DND-41 (cell line): Measurements from ENCODE around the gene OR2C3.
"Not testable (repeated sequence)": the region's sequence is repeated elsewhere in the genome, so short reads cannot be mapped to it uniquely, and the experiment has no call there.

Experiments used
- ATAC-seq: fragments of 200-7000 bp; cut with Tn5 transposase; 3 replicates; pipeline ENCODE4 v1.9.1; 2021; ENCODE audit warnings: low read depth; ENCODE audit not compliant: insufficient read depth
- DNase-seq: peaks from one replicate; pipeline ENCODE4 v3.0.0-alpha.2; 2020
- H2AFZ ChIP-seq: 2 replicates; pipeline ENCODE4 v1.6.0; 2012; ENCODE audit warnings: low read depth, low read length
- H3K27ac ChIP-seq: 2 replicates; pipeline ENCODE4 v1.5.1; 2012; ENCODE audit warnings: low read length, inconsistent platforms
- H3K27me3 ChIP-seq: fragments of 200-600 bp; sonication (generic); 2 replicates; pipeline ENCODE4 v1.6.0; 2012; ENCODE audit warnings: low read length, mild to moderate bottlenecking, inconsistent platforms; ENCODE audit not compliant: insufficient read depth, poor library complexity
- H3K36me3 ChIP-seq: 2 replicates; pipeline ENCODE4 v1.5.1; 2012; ENCODE audit warnings: low read length, inconsistent platforms; ENCODE audit not compliant: insufficient read depth
- H3K4me1 ChIP-seq: 2 replicates; pipeline ENCODE4 v1.5.1; 2012; ENCODE audit warnings: mild to moderate bottlenecking, low read length; ENCODE audit not compliant: insufficient read depth
- H3K4me2 ChIP-seq: 2 replicates; pipeline ENCODE4 v1.6.0; 2012; ENCODE audit warnings: mild to moderate bottlenecking, moderate library complexity, low read length, inconsistent platforms; ENCODE audit not compliant: insufficient read depth
- H3K4me3 ChIP-seq, 2 experiments: fragments of 200-600 bp in 1 of 2; shearing (Covaris generic) in 1 of 2; 2 replicates each; pipeline ENCODE4 v1.5.1; 2012 to 2016; ENCODE audit warnings: inconsistent platforms in 2 of 2, low read length in 2 of 2, mild to moderate bottlenecking in 2 of 2, low read depth in 1 of 2, moderate library complexity in 1 of 2
- H3K79me2 ChIP-seq: 2 replicates; pipeline ENCODE4 v1.6.0; 2012; ENCODE audit warnings: low read length, inconsistent platforms; ENCODE audit not compliant: insufficient read depth
- H3K9ac ChIP-seq: 2 replicates; pipeline ENCODE4 v1.6.0; 2012; ENCODE audit warnings: low read depth, mild to moderate bottlenecking, inconsistent platforms, low read length, moderate library complexity
- H3K9me3 ChIP-seq: 2 replicates; pipeline ENCODE4 v1.5.1; 2012; ENCODE audit warnings: low read length, moderate library complexity, mild to moderate bottlenecking, inconsistent platforms; ENCODE audit not compliant: insufficient read depth, severe bottlenecking
- H4K20me1 ChIP-seq: 2 replicates; pipeline ENCODE4 v1.6.0; 2012; ENCODE audit warnings: low read length; ENCODE audit not compliant: insufficient read depth
- EZH2 ChIP-seq: IDR thresholded peaks from 3 replicates; pipeline ENCODE4 v1.6.1; 2012; ENCODE audit warnings: borderline replicate concordance, low read depth, mild to moderate bottlenecking, moderate library complexity, low read length, inconsistent platforms; ENCODE audit not compliant: severe bottlenecking
- TF ChIP-seq, protein P1 (sequence below): IDR thresholded peaks from 2 replicates; pipeline ENCODE4 v1.5.1; 2012; ENCODE audit warnings: borderline replicate concordance, low read length, moderate library complexity, mild to moderate bottlenecking; ENCODE audit not compliant: poor library complexity, severe bottlenecking; ENCODE audit errors: extremely low read depth

OR2C3 gene

DNA sequence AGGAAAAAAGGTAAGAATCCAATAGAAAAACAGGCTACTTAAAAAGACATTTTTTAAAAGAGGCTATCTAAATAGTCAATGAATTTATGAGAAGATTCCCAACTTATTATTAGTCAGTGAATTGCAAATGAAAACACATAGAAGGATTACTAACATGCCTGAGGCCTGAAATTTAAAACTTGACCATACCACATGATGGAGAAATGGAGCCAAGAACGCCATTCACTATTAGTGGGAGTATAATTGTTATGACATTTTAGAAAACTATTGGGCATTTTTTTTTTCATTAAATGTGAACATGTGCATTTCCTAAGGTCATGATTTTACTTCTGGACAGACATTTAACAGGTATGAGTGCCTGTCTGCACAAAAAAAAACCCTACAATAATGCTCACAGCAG is 53.5 kb downstream of the OR2C3 start:
- Histone ChIP-seq H3K4me2 (no peak overlapping the region), H3K4me3 (no peak overlapping the region), H3K27ac (no peak overlapping the region), H3K9me3 (no peaks in the 10 kb centered on the region), H3K9ac (no peak overlapping the region), H3K4me1 (no peaks in the 10 kb centered on the region), H3K79me2 (no peaks in the 10 kb centered on the region), H3K36me3 (no peaks in the 10 kb centered on the region), H3K27me3 (no peaks in the 10 kb centered on the region), H4K20me1 (no peaks in the 10 kb centered on the region), H2AFZ (no peak overlapping the region)
- DNase-seq (no peak), ATAC-seq (no peak)
- no peak for TF ChIP-seq EZH2
- TF ChIP-seq, protein P1, sequence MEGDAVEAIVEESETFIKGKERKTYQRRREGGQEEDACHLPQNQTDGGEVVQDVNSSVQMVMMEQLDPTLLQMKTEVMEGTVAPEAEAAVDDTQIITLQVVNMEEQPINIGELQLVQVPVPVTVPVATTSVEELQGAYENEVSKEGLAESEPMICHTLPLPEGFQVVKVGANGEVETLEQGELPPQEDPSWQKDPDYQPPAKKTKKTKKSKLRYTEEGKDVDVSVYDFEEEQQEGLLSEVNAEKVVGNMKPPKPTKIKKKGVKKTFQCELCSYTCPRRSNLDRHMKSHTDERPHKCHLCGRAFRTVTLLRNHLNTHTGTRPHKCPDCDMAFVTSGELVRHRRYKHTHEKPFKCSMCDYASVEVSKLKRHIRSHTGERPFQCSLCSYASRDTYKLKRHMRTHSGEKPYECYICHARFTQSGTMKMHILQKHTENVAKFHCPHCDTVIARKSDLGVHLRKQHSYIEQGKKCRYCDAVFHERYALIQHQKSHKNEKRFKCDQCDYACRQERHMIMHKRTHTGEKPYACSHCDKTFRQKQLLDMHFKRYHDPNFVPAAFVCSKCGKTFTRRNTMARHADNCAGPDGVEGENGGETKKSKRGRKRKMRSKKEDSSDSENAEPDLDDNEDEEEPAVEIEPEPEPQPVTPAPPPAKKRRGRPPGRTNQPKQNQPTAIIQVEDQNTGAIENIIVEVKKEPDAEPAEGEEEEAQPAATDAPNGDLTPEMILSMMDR, result no peak

DNA sequence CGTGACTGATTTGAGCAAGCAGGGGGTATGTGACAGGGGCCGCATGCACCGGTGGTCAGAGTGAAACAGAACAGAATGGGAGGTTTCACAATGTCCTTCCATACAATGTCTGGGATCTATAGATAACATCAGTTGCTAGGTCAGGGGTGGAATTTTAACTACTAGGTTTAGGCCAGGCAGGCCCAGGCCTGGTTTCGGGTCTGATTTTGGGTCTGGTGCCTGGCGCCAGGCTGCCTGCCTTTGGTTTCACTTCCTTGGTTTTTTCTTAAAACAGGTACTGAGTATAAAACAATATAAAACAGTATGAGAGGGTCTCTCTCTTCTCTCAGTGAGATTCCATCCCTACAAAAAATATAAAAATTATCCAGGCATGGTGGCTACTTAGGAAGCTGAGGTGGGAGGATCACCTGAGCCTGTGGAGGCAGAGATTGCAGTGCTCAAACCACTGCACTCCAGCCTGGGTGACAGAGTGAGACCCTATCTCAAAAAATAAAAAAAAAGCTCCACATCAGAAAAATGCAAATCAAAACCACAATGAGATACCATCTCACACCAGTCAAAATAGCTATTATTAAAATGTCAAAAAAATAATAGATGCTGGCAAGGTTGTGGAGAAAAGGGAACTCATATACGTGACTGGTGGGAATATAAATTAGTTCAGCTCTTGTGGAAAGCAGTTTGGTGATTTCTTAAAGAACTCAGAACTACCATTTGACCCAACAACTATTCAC is 59.7 kb downstream of the OR2C3 start:
- H3K9me3 ChIP-seq, ATAC-seq, H3K4me3 ChIP-seq, H2AFZ ChIP-seq, H3K27ac ChIP-seq, H3K4me2 ChIP-seq, H4K20me1 ChIP-seq, H3K9ac ChIP-seq, H3K36me3 ChIP-seq, H3K27me3 ChIP-seq, DNase-seq, H3K4me1 ChIP-seq, H3K79me2 ChIP-seq: not testable (repeated sequence)

DNA sequence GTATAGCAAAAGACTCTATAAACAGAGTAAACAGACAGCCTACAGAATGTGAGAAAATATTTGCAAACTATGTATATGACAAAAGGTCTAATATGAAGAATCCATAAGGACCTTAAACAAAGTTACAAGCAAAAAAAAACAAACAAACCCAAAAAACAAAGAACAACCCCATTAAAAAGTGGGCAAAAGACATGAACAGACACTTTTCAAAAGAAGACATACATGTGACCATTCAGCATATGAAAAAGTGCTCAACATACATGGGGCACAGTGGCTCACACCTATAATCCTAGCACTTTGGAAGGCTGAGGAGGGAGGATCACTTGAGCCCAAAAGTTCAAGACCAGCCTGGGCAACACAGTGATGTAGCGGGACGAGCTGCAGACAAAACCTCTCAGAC is 60.4 kb downstream of the OR2C3 start:
- H3K36me3 ChIP-seq, result no peaks in the 10 kb centered on the region
- no peak overlapping the region for H2AFZ ChIP-seq
- no peaks in the 10 kb centered on the region for H3K79me2 ChIP-seq
- ATAC-seq, result no peak
- DNase-seq, result no peak
- no peaks in the 10 kb centered on the region for H3K9me3 ChIP-seq
- H4K20me1 ChIP-seq, result no peaks in the 10 kb centered on the region
- TF ChIP-seq, protein P1, result no peak
- TF ChIP-seq EZH2, result no peak
- no peaks in the 10 kb centered on the region for H3K4me1 ChIP-seq
- no peak overlapping the region for H3K9ac ChIP-seq
- H3K4me3 ChIP-seq, result no peak overlapping the region
- no peak overlapping the region for H3K4me2 ChIP-seq
- no peak overlapping the region for H3K27ac ChIP-seq
- H3K27me3 ChIP-seq, result no peaks in the 10 kb centered on the region
